Measurements from ENCODE around the gene PCDH9.
A peak's percentile ranks its signal among the peaks of the same experiment; 100 is the strongest.

Gene PCDH9

GRCh38 chr13:66462187-66462586 is 767.9 kb downstream of the PCDH9 start:
- DNase-seq (ENCODE audit: low spot score) = no peak

- no peak for DNase-seq (ENCODE audit: low spot score)
Observed at GRCh38 chr13:66461021-66461420, 769.1 kb downstream of the PCDH9 start.

DNA sequence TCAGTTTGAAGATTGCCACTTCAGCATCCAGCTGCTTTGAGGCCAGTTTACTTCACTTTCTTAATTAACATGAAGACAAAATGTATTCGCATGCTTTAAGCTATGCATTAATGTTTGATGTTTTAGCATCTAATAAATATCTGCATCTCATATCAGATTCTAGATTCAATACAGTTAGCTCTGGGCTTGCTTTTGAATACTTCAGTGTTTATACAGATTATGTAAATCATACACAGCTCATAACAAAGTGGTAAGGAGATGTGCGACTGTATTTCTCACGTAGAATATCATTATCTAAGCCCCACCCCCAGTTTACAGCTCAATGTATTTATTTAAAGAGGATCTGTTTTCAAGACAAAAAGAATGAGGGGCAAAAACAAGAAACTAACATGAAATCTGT is 770.5 kb downstream of the PCDH9 start:
- DNase-seq (ENCODE audit: low spot score) = no peak

DNA sequence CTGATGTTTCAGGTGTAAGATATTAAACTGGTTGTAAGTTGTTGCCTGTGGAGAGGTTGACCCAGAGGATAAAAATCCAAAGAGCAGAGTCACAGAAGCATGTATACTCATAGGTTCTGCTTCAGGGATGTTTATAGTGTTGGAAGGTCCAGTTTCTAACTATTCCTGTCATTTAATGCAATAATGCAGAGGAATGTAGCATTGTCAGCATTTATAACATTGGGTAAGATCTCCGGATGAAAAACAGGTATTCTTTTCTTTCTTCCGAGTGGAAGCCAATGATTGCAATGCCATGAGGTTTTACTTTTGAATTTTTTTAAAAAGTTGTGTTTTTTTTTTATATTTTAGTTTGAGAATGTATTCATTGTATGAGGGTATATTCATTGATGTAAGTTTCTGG is 771.0 kb downstream of the PCDH9 start:
- DNase-seq (ENCODE audit: low spot score) = no peak

DNA sequence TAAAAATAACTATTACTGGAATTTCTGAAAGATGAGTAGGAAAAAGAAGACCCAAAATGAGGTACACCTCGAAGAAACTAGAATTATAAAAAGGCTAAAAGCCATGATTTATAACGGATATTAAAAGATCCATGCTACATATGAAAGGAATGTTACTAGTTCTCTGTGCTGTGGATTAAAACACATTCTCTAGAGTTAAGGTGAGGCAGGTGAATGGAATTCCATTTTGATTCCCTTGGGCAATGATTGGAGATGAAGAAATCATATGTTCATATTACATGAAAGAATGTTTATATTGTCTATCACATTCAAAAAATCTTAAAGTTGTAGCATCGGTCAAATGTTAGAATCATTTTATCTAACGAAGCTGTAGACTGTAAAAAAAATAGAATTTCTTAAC is 783.7 kb downstream of the PCDH9 start:
- DNase-seq (ENCODE audit: low spot score) = no peak

GRCh38 chr13:66443926-66444325 is 786.2 kb downstream of the PCDH9 start:
- DNase-seq (ENCODE audit: low spot score) = no peak

DNA sequence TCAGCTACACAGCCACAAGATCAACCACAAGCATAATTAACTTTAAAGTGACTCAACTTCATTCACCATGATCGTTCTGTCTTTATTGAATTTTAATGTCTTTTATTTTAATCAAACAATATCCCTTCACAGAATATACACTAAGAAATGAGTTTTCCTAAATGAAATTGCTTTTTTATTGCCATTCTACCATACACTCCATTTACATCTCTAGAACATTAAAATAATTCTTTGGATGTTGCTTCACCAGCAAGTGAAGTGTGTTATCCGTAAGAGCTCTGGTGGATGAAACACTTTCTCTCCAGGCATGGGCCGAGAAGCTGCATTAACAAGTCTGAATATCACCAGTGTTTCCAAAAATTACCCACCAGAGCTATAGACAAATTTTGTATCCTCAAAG is 789.2 kb downstream of the PCDH9 start:
- no peak for DNase-seq (ENCODE audit: low spot score)

- no peak for DNase-seq (ENCODE audit: low spot score)
Observed at GRCh38 chr13:66430728-66431127, 799.4 kb downstream of the PCDH9 start.

DNA sequence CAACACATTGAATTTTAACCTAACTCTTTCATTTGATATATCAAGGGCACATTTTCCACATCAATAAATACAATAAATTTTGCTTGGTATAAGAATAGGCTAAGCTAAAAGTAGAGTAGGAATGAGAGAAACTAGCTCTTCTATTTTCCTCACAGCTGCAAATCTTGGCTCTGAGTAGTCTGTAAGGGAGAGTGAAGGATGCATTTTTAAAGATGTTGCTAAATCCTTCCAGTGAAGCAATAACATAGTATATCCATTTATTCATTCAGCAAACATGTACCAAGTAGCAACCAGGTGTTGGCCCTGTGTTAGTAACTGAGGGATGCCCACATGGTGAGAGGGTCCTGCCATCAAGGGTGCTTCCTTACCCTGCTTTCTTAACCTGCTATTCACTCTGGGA is 799.9 kb downstream of the PCDH9 start:
- no peak for DNase-seq (ENCODE audit: low spot score)

DNA sequence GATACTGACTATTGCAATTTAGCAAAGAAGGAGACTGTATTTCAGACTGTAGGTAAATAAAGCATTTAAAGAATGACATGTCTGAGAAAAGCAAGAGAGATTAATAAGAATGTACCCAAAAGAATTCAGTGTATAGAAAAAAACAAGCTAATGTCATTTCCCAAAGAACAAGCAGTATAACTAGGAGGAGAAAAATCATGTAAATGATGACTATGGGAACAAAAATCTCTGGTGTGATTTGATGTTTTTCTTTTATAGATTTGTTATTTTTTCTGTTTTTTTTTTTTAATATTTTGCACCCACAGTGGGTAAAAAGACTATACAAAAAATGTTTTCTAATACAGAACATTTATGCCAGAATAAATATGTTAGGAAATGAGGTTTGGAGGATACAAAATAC is 801.0 kb downstream of the PCDH9 start:
- no peak for DNase-seq (ENCODE audit: low spot score)

DNA sequence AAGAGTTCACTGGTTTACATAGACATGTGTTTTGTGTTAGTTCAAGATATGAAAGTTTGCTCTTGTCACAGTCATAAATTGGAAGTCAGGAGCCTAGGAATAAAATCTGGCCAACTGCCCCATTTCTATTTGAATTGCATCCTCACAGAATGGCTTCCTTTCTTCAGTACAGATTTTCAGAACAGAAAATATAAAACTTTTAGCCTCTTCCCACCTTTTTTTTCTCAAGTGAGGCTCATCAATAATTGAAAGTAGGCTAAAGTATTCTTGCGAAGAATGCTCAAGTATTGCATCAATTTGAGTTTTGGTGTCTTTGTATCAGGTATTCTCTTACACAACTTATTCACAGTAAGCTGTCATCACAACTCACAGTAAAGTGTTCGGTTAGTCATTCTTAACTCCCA is 802.7 kb downstream of the PCDH9 start:
- DNase-seq (ENCODE audit: low spot score) = no peak

- no peak for DNase-seq (ENCODE audit: low spot score)
Observed at GRCh38 chr13:66425741-66426140, 804.4 kb downstream of the PCDH9 start.

DNA sequence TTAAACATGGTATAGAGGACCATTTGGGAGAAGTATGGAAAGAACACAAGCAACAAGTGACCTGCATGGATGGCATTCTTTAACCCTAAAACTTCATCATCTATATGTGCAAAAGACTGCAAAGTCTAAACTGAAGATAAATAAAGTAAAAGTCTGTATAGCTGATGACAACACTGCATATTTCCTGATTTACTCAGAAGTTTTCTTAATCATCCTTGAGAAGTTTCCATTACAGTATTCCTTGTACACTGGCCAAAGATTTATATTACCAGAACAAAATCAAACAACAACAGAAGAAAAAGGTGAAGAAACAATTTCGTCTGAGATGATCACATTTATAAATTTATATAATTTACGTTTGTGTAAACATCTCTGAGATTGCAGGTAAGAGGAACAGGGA is 805.7 kb downstream of the PCDH9 start:
- peak; percentile 27 for DNase-seq (ENCODE audit: low spot score)

GRCh38 chr13:66415444-66415843 is 814.7 kb downstream of the PCDH9 start:
- DNase-seq (ENCODE audit: low spot score) = no peak

DNA sequence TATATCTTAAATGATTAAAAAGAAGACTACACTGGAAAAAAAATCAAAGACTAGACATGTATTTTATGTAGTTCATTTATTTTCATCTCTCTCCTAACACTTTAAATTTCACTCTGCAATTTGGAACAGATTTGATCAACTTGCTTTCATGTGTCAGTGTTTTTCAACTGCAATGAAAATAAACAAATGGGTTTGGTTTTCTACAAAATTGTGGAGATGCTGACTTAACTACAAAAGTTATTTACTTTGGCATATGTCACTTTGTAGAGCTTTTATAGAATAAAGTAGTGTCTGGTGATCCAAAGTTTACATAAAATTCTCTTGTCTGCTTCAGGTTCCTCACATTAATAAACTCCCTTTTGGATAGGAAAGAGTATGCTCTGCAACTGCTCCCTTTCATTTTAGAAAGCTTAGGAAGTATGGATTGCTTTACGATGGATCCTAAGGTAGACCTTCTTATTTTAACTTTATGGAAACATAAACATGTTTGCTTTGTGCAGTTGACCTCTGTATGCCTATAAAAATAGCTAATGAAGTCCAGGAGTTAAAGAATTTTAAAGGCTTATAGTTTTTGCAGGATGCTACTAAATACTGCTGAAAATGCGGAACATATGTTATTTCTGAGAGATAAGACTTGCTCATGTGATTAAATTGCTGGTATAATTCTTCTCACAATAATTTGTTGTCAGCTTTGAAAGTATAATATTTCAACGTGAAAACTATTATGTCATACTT is 815.9 kb downstream of the PCDH9 start:
- DNase-seq (ENCODE audit: low spot score) = no peak

DNA sequence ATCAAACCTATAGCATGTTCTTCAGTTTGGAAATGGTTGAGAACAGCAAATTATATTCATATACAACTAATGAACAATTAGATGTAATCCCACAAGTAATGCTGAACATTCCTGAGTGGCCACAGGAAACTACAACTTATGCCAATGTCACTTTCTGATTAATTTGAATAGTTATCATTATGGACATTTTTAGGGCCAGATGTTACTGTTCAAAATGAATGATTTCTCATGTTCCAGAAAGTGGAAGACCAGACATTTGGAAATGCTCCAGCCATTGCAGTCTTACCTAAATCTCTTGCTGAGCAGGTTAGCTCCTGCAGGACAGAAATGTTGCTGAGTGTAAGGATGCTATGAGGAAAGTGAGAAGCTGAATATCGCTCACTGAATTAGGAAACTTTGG is 819.8 kb downstream of the PCDH9 start:
- DNase-seq (ENCODE audit: low spot score) = no peak

- DNase-seq (ENCODE audit: low spot score) = no peak
Observed at GRCh38 chr13:66409542-66409941, 820.6 kb downstream of the PCDH9 start.

DNA sequence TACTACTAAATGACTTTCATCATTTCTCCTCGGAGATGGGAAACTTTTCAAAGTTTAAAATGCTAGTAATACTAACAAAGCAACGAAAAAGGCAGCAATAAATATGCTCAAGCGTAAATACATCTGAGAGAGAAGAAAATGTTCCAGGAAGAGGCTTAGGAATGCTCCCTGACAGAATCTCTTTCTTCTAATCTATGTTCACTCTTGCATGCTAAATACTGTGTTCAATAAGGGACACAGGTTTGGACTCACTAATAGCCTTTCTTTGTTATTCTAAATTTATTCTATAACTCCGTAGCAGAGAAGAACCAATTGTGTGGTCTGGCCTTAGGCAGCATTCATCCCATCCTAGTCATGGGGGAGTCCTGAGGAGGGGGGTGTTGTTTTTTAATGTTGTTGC is 823.0 kb downstream of the PCDH9 start:
- DNase-seq (ENCODE audit: low spot score) = no peak

- DNase-seq (ENCODE audit: low spot score) = no peak
Observed at GRCh38 chr13:66405908-66406802, 824.0 kb downstream of the PCDH9 start.

GRCh38 chr13:66402546-66402945 is 827.6 kb downstream of the PCDH9 start:
- no peak for DNase-seq (ENCODE audit: low spot score)

DNA sequence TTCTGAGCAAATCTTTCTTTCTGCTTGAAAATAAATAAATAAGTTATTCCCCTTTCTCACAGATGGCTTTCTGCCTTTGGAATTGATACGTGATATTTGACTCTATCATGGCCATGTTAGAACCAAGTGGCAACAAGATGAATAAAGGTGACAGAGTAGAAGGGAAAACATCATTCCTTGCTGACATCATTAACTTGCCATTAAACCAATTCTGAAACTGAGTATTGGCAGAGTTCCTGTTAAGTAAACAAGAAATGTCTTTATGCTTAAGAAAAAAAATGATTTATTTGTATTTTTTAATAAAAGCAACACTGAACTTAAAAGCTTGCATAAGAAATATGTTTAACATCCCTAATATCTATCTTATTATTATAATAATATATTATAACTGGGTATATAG is 828.1 kb downstream of the PCDH9 start:
- no peak for DNase-seq (ENCODE audit: low spot score)

DNA sequence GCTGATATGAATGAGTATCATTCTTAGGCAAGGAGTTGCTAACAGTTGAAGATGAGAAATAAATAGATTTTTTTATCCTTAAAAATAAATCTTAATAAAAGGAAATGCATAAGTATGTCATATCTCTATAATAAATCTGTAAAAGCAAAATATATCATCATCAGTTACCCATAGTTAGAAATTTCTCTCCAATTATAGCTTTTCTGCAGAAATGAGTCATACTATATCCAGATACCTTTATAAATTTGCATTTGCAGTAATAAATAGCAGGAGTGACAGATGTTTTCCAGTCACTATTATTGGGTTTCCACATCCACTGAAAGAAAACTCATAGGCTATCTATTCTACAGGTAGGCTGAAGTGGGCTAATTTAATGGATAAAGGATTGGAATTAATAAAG is 829.8 kb downstream of the PCDH9 start:
- no peak for DNase-seq (ENCODE audit: low spot score)

GRCh38 chr13:66399873-66400272 is 830.3 kb downstream of the PCDH9 start:
- DNase-seq (ENCODE audit: low spot score) = no peak

DNA sequence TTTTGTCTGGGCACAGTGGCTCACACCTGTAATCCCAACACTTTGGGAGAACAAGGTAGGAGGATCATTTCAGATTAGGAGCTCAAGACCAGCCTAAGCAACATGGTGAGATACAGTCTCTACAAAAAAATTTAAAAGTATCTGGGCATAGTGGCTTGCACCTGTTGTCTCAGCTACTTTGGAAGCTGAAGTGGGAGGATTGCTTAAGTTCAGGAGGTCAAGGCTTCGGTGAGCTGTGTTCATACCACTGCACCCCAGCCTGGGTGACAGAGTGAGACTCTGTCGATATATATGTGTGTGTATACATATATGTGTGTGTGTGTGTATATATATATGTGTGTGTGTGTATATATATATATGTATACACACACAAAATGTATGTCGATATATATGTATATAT is 833.0 kb downstream of the PCDH9 start:
- no peak for DNase-seq (ENCODE audit: low spot score)

Data from RKO (cell line).